ENCODE measurements around the gene FGF3.

- TF ChIP-seq CTCF (optimal IDR thresholded peaks at IDR 0.05 in 1 of 3, IDR thresholded peaks at IDR 0.05 in 1 of 3, conservative IDR thresholded peaks at IDR 0.05 in 1 of 3; ENCODE audit: extremely low read depth in 1 of 3, insufficient read depth in 2 of 3, low read length in 3 of 3) (no peak), EZH2 (IDR thresholded peaks at IDR 0.05; ENCODE audit: low read length) (no peak)
Observed at GRCh38 chr11:69787457-69787856, 31.8 kb downstream of the FGF3 start.
